Measurements from ENCODE around the gene DCLRE1B. TPM values are rescaled to one million over a fixed set of nuclear protein-coding genes. Genes with fewer than 3 reads are reported as not detected.
A peak's percentile ranks its signal among the peaks of the same experiment; 100 is the strongest.

The DCLRE1B gene
- total and polyA plus RNA-seq, 12 donors: 1.1 to 6.1 (median 3.8) TPM

DNA sequence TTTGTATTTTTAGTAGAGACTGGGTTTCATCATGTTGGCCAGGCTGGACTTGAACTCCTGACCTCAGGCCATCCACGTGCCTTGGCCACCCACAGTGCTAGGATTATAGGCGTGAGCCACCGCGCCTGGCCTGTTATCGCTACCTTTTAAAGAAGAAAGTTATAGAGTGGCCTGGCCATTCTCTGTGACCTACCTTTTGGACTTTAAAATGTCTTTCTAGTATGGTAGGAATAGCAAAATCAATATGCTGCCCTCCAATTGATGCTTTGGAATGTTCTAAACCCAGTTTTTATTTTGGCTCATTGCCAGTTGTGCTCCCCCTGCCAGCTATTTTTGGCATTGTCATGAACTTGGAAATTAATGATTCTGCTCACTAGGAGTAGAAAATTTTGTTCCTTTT lies 43.9 kb downstream of the DCLRE1B start:
- Histone ChIP-seq H3K36me3 (replicated peaks in 1 of 2) (no peaks in the 10 kb centered on the region), H3K27me3 (no peaks in the 10 kb centered on the region), H3K9me3 (replicated peaks in 1 of 3) (no peaks in the 10 kb centered on the region), H3K4me1 (replicated peaks in 1 of 2) (peaks cover 37 to 51% of the 10 kb centered on the region in 2 donors), H3K4me3 (no peak overlapping the region), H3K27ac (peak overlapping the region in 3 of 5 donors; percentile 43 to 61 (median 59))
- WGBS, 4 donors: 68 to 77% (median 73%) methylated on average over 5 of the region's 5 CpGs
- intact Hi-C loops (cut with DNase I): no loop called here
- no peak for TF ChIP-seq POLR2A (IDR thresholded peaks at IDR 0.05)
- TF ChIP-seq, protein P1, sequence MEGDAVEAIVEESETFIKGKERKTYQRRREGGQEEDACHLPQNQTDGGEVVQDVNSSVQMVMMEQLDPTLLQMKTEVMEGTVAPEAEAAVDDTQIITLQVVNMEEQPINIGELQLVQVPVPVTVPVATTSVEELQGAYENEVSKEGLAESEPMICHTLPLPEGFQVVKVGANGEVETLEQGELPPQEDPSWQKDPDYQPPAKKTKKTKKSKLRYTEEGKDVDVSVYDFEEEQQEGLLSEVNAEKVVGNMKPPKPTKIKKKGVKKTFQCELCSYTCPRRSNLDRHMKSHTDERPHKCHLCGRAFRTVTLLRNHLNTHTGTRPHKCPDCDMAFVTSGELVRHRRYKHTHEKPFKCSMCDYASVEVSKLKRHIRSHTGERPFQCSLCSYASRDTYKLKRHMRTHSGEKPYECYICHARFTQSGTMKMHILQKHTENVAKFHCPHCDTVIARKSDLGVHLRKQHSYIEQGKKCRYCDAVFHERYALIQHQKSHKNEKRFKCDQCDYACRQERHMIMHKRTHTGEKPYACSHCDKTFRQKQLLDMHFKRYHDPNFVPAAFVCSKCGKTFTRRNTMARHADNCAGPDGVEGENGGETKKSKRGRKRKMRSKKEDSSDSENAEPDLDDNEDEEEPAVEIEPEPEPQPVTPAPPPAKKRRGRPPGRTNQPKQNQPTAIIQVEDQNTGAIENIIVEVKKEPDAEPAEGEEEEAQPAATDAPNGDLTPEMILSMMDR (IDR thresholded peaks at IDR 0.05): peak; percentile 12 to 51 (median 38)
- peak in 2 of 7 donors; percentile 28 to 38 for DNase-seq

DNA sequence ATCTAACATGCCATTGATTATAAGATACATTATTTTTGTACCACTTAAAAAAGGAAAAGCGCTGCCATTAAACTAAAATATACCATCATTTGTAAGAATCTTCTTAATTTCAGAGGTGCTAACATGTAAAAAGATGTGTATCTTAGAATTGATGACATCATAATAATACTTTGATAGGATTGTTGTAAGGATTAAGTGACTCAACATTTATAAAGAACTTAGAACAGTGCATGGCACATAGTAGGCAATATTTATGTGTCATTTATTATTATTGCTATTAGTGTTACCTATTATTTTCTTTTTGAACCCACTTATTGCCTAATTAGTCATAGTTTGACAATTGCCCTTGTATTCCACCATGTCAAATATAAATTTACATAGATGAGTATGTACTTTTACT lies 45.8 kb downstream of the DCLRE1B start:
- 94 to 98% (median 95%) methylated on average over 1 of the region's 1 CpG for WGBS, 4 donors
- DNase-seq: no peak
- Histone ChIP-seq H3K36me3 (replicated peaks in 1 of 2) (peaks cover 0 to 13% of the 10 kb centered on the region in 2 donors), H3K27ac (no peak overlapping the region), H3K4me1 (replicated peaks in 1 of 2) (peaks cover 37 to 56% of the 10 kb centered on the region in 2 donors), H3K9me3 (replicated peaks in 1 of 3) (no peaks in the 10 kb centered on the region), H3K27me3 (no peaks in the 10 kb centered on the region), H3K4me3 (no peak overlapping the region)
- TF ChIP-seq, protein P1 (IDR thresholded peaks at IDR 0.05): no peak
- TF ChIP-seq POLR2A (IDR thresholded peaks at IDR 0.05): no peak
- intact Hi-C loops (cut with DNase I): no loop called here

DNA sequence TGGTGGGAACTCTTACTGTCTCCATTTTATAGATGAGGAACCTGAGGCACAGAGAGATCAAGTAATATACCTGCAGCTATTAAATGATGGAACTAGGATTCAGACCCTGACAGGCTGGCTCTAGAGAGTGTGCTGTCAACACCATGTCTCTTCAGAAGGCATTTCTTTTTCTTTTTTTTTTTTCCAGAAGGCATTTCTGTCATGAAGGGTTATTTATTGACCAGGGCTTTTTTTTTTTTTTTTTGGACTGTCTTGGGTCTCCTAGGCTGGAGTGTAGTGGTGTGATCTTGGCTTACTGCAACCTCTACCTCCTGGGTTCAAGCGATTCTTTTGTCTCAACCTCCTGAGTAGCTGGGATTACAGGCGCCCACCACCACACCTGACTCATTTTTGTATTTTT lies 46.6 kb downstream of the DCLRE1B start:
- H3K36me3 ChIP-seq (replicated peaks in 1 of 2): peaks cover 0 to 20% of the 10 kb centered on the region in 2 donors
- no peaks in the 10 kb centered on the region for H3K27me3 ChIP-seq
- no peak for TF ChIP-seq POLR2A (IDR thresholded peaks at IDR 0.05)
- TF ChIP-seq, protein P1 (IDR thresholded peaks at IDR 0.05): no peak
- H3K4me1 ChIP-seq (replicated peaks in 1 of 2): peaks cover 33 to 48% of the 10 kb centered on the region in 2 donors
- no peak overlapping the region for H3K4me3 ChIP-seq
- no peaks in the 10 kb centered on the region for H3K9me3 ChIP-seq (replicated peaks in 1 of 3)
- intact Hi-C loops (cut with DNase I): no loop called here
- DNase-seq: no peak
- no peak overlapping the region for H3K27ac ChIP-seq
- 94 to 97% (median 96%) methylated on average over 2 of the region's 2 CpGs for WGBS, 4 donors

DNA sequence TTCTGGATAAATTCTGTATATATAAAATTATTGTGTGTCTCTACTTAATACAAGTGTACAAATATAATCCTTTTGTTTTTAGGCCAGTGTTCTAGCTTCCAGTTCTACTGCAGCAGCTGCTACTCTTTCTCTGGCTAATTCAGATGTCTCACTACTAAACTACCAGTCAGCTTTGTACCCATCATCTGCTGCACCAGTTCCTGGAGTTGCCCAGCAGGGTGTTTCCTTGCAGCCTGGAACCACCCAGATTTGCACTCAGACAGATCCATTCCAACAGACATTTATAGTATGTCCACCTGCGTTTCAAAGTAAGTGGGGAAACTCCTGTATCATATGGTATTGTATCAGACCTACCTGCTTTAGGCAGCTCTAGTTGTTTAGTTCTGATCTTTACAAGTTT lies 52.9 kb downstream of the DCLRE1B start:
- intact Hi-C loops (cut with DNase I): no loop called here
- TF ChIP-seq POLR2A (IDR thresholded peaks at IDR 0.05): no peak
- Histone ChIP-seq H3K4me3 (no peak overlapping the region), H3K36me3 (replicated peaks in 1 of 2) (peaks cover 0 to 54% of the 10 kb centered on the region in 2 donors), H3K4me1 (replicated peaks in 1 of 2) (peaks cover 0 to 7% of the 10 kb centered on the region in 2 donors), H3K9me3 (replicated peaks in 1 of 3) (no peaks in the 10 kb centered on the region), H3K27ac (no peak overlapping the region), H3K27me3 (no peaks in the 10 kb centered on the region)
- no peak for DNase-seq
- WGBS, 4 donors: 71 to 88% (median 80%) methylated on average over 1 of the region's 1 CpG

DNA sequence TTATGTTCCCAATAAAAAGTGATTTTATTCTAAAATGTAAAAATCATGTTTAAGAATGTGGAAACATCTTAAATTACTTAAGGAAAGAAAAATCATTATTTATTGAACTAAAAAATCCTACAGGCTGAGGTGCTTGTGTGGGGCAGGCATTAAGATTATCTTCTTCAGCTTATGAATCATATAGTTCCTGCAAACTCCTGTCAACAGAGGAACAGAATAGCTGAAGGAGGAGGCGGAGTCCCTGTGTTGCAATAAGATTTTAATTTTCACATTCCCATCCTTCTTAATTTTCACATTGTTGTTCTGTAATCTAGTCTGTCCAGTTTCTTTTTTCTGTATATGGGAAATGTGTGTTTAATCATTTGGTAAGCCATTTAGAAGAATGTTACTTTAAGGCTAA lies 53.6 kb downstream of the DCLRE1B start:
- Histone ChIP-seq H3K27me3 (no peaks in the 10 kb centered on the region), H3K36me3 (replicated peaks in 1 of 2) (peaks cover 0 to 55% of the 10 kb centered on the region in 2 donors), H3K27ac (no peak overlapping the region), H3K9me3 (replicated peaks in 1 of 3) (no peaks in the 10 kb centered on the region), H3K4me3 (no peak overlapping the region), H3K4me1 (replicated peaks in 1 of 2) (peaks cover 0 to 7% of the 10 kb centered on the region in 2 donors)
- no peak for DNase-seq
- WGBS, 4 donors: 86 to 97% (median 89%) methylated on average over 1 of the region's 1 CpG
- intact Hi-C loops (cut with DNase I): no loop called here
- TF ChIP-seq POLR2A (IDR thresholded peaks at IDR 0.05): no peak
- TF ChIP-seq, protein P1 (IDR thresholded peaks at IDR 0.05): no peak
